Heart left ventricle (tissue), 16 donors: ENCODE data around the gene PTBP3. TPM values are rescaled to one million over a fixed set of nuclear protein-coding genes. Genes with fewer than 3 reads are reported as not detected.

Source experiments
- ATAC-seq, 4 donors: fragments of 200-7000 bp; cut with Tn5 transposase; one replicate each; pipeline ENCODE4 v1.9.1; 2020 to 2022; ENCODE audit warnings: moderate library complexity in 4 of 4, mild to moderate bottlenecking in 3 of 4, moderate number of reproducible peaks in 1 of 4
- DNase-seq, 5 donors: peaks; one replicate each; pipeline ENCODE4 v3.0.0-alpha.2; 2020
- H3K27ac ChIP-seq, 12 donors: fragments of 200-600 bp; sonication (generic) in 4 of 12; one replicate each; pipeline versions ENCODE4 v1.5.0 to v1.8.0; 2016 to 2022; ENCODE audit warnings: mild to moderate bottlenecking in 2 of 12
- H3K27me3 ChIP-seq, 9 donors: fragments of 200-600 bp; sonication (generic) in 2 of 9; one replicate each; pipeline versions ENCODE4 v1.5.1 to v1.8.0; 2016 to 2022; ENCODE audit warnings: mild to moderate bottlenecking in 3 of 9
- H3K36me3 ChIP-seq, 9 donors: fragments of 200-600 bp; sonication (generic) in 2 of 9; one replicate each; pipeline versions ENCODE4 v1.5.0 to v1.8.0; 2018 to 2022; ENCODE audit warnings: mild to moderate bottlenecking in 2 of 9
- H3K4me1 ChIP-seq, 12 donors: fragments of 200-600 bp; sonication (generic) in 4 of 12; one replicate each; pipeline versions ENCODE4 v1.5.0 to v1.8.0; 2016 to 2022; ENCODE audit warnings: mild to moderate bottlenecking in 3 of 12
- H3K4me3 ChIP-seq, 12 donors: fragments of 200-600 bp; sonication (generic) in 4 of 12; one replicate each; pipeline versions ENCODE4 v1.5.0 to v1.8.0; 2017 to 2022; ENCODE audit warnings: mild to moderate bottlenecking in 9 of 12, moderate library complexity in 4 of 12
- H3K9me3 ChIP-seq, 12 donors: fragments of 200-600 bp; sonication (generic) in 4 of 12; one replicate each; pipeline versions ENCODE4 v1.5.0 to v1.8.0; 2016 to 2022; ENCODE audit warnings: mild to moderate bottlenecking in 1 of 12
- POLR2A ChIP-seq, 2 donors: fragments of 450-650 bp; IDR thresholded peaks; one replicate each; pipeline ENCODE4 v1.6.1; 2017; ENCODE audit warnings: antibody characterized with exemption in 2 of 2, mild to moderate bottlenecking in 2 of 2, moderate library complexity in 2 of 2
- WGBS, 4 donors: extraction: QIAGEN DNeasy Blood & Tissue Kit in 2 of 4; methylation state at CpG; one replicate each; pipeline versions ENCODE4 v1.1.5 to v1.1.7; 2013 to 2018; 5-methylcytosine and 5-hydroxymethylcytosine counted together
- intact Hi-C, 10 donors: fragments of 100-400 bp; cut with DNase I; formaldehyde crosslinking; loops; one replicate each; pipeline versions ENCODE4 v1.11.1 to v1.14.2; 2022
- polyA plus RNA-seq, 2 donors: library from polyadenylated mRNA; stranded (reverse); fragments of 200-250 nt; gene quantifications; one replicate each; pipeline ENCODE4 v1.2.3, GENCODE V29; 2013
- total RNA-seq, 9 donors: library from RNA; depleted of rRNA in 2 of 9; stranded (reverse); fragments of >200 nt in 2 of 9; fragmentation: NEBNext Ultra II Directional in 3 of 9; extraction: Animal tissue kit (Norgen Biotek cat#: 25700) in 3 of 9; gene quantifications; one replicate each; pipeline versions ENCODE4 v1.1.0 to v1.2.4, GENCODE V29; 2016 to 2023
- TF ChIP-seq, protein P1 (sequence below), 12 donors: fragments of 200-600 bp; sonication (generic) in 4 of 12; IDR thresholded peaks; one replicate each; pipeline versions ENCODE4 v1.5.0 to v1.8.0; 2018 to 2022; ENCODE audit warnings: antibody characterized with exemption in 12 of 12, mild to moderate bottlenecking in 5 of 12
- donor health status: ischemic (EF 13 %, LVEDD 7.1; RV severe dilation, severe dysfunction).
- donor health status: healthy with polysubstance abuse.
- donor health status: DM: no; HTN: yes; CAD: no.
- donor health status: DM: no; HTN: no; CAD: no.
- donor health status: ischemic (EF 25% LVEDD 6.9; RV normal size, moderate dysfunction).
- donor health status: ischemic (EF 25% LVEDD 5.7; RV mildly dilated, moderate dysfunction).
- donor health status: healthy.
- donor health status: DM: yes; HTN: yes; CAD: no.
- donor health status: ischemic (EF 35%, LVEDD 5.7; RV mildly dilated, moderate dysfunction).
- donor health status: nonischemic (EF 11% LVEDD 7.7; RV severe dilation, severe dysfunction).
- donor health status: DM: yes; HTN: yes; CAD: no.
- donor health status: PGD.
- donor health status: ischemic (EF 29% LVEDD 5.4; RV normal size, mild dysfunction).
- donor health status: nonischemic (EF 23%, LVEDD 6.1; RV moderate dilation, normal function).

PTBP3 gene
- total and polyA plus RNA-seq, 11 donors = 2.8 to 49.0 (median 13.7) TPM

DNA sequence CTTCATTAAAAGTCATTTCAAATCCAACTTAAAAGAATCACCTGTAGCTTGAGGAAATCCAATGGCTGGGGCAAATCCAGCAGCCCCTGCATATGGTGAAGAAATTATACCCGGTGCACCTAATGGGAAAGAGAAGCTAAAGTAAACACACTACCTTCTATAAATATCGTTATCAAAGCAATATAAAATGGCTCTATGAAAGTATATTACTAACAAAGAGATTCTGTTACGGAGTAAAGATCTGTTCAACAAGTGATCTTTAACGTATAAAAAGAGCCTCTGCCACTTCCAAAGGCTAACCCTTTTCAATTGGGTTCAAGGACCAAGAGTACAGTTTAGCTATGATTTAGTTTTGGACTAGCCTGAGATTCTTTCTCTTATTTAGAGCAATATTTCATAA is 98.6 kb downstream of the PTBP3 start:
- no peak overlapping the region for H3K27ac ChIP-seq
- peaks cover 0 to 28% (median 12%) of the 10 kb centered on the region in 9 donors for H3K36me3 ChIP-seq
- no peak overlapping the region for H3K4me3 ChIP-seq
- ATAC-seq = no peak
- peaks cover 0 to 5% (median 0%) of the 10 kb centered on the region in 12 donors for H3K4me1 ChIP-seq
- peaks cover 0 to 9% (median 0%) of the 10 kb centered on the region in 12 donors for H3K9me3 ChIP-seq
- H3K27me3 ChIP-seq = no peaks in the 10 kb centered on the region
- no peak for DNase-seq
- 71 to 90% (median 83%) methylated on average over 4 of the region's 4 CpGs for WGBS, 4 donors
- no peak for TF ChIP-seq POLR2A (IDR thresholded peaks at IDR 0.05)
- TF ChIP-seq, protein P1, sequence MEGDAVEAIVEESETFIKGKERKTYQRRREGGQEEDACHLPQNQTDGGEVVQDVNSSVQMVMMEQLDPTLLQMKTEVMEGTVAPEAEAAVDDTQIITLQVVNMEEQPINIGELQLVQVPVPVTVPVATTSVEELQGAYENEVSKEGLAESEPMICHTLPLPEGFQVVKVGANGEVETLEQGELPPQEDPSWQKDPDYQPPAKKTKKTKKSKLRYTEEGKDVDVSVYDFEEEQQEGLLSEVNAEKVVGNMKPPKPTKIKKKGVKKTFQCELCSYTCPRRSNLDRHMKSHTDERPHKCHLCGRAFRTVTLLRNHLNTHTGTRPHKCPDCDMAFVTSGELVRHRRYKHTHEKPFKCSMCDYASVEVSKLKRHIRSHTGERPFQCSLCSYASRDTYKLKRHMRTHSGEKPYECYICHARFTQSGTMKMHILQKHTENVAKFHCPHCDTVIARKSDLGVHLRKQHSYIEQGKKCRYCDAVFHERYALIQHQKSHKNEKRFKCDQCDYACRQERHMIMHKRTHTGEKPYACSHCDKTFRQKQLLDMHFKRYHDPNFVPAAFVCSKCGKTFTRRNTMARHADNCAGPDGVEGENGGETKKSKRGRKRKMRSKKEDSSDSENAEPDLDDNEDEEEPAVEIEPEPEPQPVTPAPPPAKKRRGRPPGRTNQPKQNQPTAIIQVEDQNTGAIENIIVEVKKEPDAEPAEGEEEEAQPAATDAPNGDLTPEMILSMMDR (IDR thresholded peaks at IDR 0.05) = no peak
- intact Hi-C loops = loop anchor here in 1 of 10 donors (10.0 kb wide), 1 partner anchor 60 kb away; the partner anchor contains the start of gene SUSD1

DNA sequence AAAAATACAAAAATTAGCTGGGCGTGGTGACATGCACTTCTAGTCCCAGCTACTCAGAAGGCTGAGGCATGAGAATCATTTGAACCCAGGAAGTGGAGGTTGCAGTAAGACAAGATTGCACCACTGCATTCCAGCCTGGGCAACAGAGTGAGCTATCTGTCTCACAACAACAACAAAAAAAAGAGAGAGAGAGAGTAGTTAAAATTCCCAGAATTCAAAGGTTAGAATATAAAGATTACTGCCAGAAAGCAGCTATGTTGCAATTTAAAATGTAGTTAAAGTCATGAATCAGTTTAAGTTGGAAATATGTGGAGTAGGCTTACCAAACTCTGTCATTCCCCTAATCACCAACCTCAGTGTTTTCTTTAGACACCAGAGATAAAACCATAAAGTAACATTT is 99.7 kb downstream of the PTBP3 start:
- H3K27me3 ChIP-seq = no peaks in the 10 kb centered on the region
- H3K9me3 ChIP-seq = peaks cover 0 to 6% (median 0%) of the 10 kb centered on the region in 12 donors
- ATAC-seq (no peak), DNase-seq (no peak)
- no peak overlapping the region for H3K4me3 ChIP-seq
- H3K36me3 ChIP-seq = peaks cover 0 to 32% (median 22%) of the 10 kb centered on the region in 9 donors
- no peak overlapping the region for H3K27ac ChIP-seq
- intact Hi-C loops = loop anchor here in 1 of 10 donors (10.0 kb wide), 1 partner anchor 59 kb away; the partner anchor contains the start of gene SUSD1
- peaks cover 0 to 5% (median 0%) of the 10 kb centered on the region in 12 donors for H3K4me1 ChIP-seq
- 89 to 100% (median 96%) methylated on average over 1 of the region's 1 CpG for WGBS, 4 donors
- no peak for TF ChIP-seq POLR2A (IDR thresholded peaks at IDR 0.05)
- TF ChIP-seq, protein P1 (IDR thresholded peaks at IDR 0.05) = no peak

DNA sequence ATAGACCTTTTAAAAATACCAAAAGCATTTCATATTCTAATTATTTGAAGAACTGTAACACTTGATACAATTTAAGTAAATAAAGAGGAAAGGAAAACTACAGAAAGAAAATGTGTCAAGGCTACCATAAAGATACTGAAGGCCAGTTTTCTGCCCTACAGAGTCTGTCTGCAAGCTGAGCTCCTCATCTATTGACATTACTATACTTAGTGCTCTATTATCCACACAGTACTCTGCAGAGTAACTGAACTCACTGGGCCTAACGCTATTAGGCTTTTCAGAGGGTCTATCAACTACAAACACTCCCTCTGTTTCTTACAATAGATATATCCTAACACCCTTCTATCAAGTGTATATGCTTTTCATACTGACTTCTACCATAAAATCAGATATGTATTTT is 101.2 kb downstream of the PTBP3 start:
- no peak for DNase-seq
- TF ChIP-seq, protein P1 (IDR thresholded peaks at IDR 0.05) = no peak
- no peak for TF ChIP-seq POLR2A (IDR thresholded peaks at IDR 0.05)
- Histone ChIP-seq H3K27ac (no peak overlapping the region), H3K9me3 (no peaks in the 10 kb centered on the region), H3K4me3 (no peak overlapping the region), H3K27me3 (no peaks in the 10 kb centered on the region), H3K4me1 (peaks cover 0 to 5% (median 0%) of the 10 kb centered on the region in 12 donors), H3K36me3 (peaks cover 0 to 47% (median 38%) of the 10 kb centered on the region in 9 donors)
- intact Hi-C loops = loop anchor here in 1 of 10 donors (10.0 kb wide), 1 partner anchor 57 kb away; the partner anchor contains the start of gene SUSD1
- no peak for ATAC-seq
- whole genome bisulfite sequencing, 4 donors = 73 to 88% (median 85%) methylated on average over 1 of the region's 1 CpG

DNA sequence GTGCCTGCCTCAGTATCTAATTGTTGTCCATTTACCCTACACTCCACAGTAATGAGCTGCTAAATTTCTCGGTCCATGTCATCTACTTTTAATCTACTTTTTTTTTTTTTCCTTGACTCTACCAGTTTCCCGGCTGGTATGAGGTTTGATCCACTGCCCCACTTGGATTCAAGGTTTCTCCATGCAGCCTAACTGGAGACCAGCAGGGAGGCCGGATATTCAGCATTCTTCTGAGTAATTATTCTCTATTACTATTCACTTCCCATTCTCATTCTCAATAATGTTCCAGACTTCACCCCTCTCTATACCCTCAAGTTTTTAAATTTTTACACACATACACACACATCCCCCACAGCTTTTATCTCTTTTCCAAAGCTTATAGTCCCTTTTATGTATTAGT is 107.3 kb downstream of the PTBP3 start:
- H3K36me3 ChIP-seq = peaks cover 0 to 94% (median 74%) of the 10 kb centered on the region in 9 donors
- H3K9me3 ChIP-seq = no peaks in the 10 kb centered on the region
- WGBS, 4 donors = 97 to 98% (median 98%) methylated on average over 3 of the region's 3 CpGs
- intact Hi-C loops = loop anchor here in 1 of 10 donors (10.0 kb wide), 1 partner anchor 59 kb away; no protein-coding TSS in a partner anchor
- H3K27me3 ChIP-seq = no peaks in the 10 kb centered on the region
- H3K4me1 ChIP-seq = peaks cover 0 to 6% (median 0%) of the 10 kb centered on the region in 12 donors
- ATAC-seq (no peak), DNase-seq (no peak)
- no peak overlapping the region for H3K27ac ChIP-seq
- no peak overlapping the region for H3K4me3 ChIP-seq
- TF ChIP-seq POLR2A (IDR thresholded peaks at IDR 0.05) = no peak
- TF ChIP-seq, protein P1 (IDR thresholded peaks at IDR 0.05) = no peak
